ENCODE measurements around the gene NTSR1.
A peak's percentile ranks its signal among the peaks of the same experiment; 100 is the strongest.

Gene NTSR1

GRCh38 chr20:62710886-62711702 is 2.5 kb downstream of the NTSR1 start:
- Histone ChIP-seq H3K9me3 (replicated peaks in 1 of 11) (peaks cover 0 to 4% (median 0%) of the 10 kb centered on the region in 11 experiments; a peak in 1 of 22 replicates), H3K36me3 (no peaks in the 10 kb centered on the region), H3K4me3 (no peak overlapping the region), H4K20me1 (peaks cover 0 to 25% (median 6%) of the 10 kb centered on the region in 11 experiments; a peak in 7 of 22 replicates), H3K9ac (no peak overlapping the region), H3K4me2 (peak overlapping the region in 9 of 11 experiments; percentile 1 to 50 (median 33); a peak in 12 of 22 replicates), H3K27ac (no peak overlapping the region), H3K27me3 (peaks cover 45 to 68% (median 50%) of the 10 kb centered on the region in 11 experiments), H3K4me1 (peaks cover 32 to 64% (median 57%) of the 10 kb centered on the region in 10 experiments)
- no peak for TF ChIP-seq Cebpa-rat (IDR thresholded peaks at IDR 0.05)

- no peak overlapping the region for H3K4me2 ChIP-seq
- H3K27me3 ChIP-seq, result peaks cover 44 to 69% (median 45%) of the 10 kb centered on the region in 11 experiments
- peaks cover 38 to 65% (median 57%) of the 10 kb centered on the region in 10 experiments for H3K4me1 ChIP-seq
- no peaks in the 10 kb centered on the region for H3K36me3 ChIP-seq
- H3K9ac ChIP-seq, result no peak overlapping the region
- TF ChIP-seq Cebpa-rat (IDR thresholded peaks at IDR 0.05), result no peak
- H3K27ac ChIP-seq, result no peak overlapping the region
- peaks cover 0 to 25% (median 6%) of the 10 kb centered on the region in 11 experiments; a peak in 7 of 22 replicates for H4K20me1 ChIP-seq
- H3K4me3 ChIP-seq, result no peak overlapping the region
- H3K9me3 ChIP-seq (replicated peaks in 1 of 11), result peaks cover 0 to 4% (median 0%) of the 10 kb centered on the region in 11 experiments; a peak in 1 of 22 replicates
Observed at GRCh38 chr20:62711703-62712101, 3.1 kb downstream of the NTSR1 start.

- Histone ChIP-seq H3K9me3 (replicated peaks in 1 of 11) (peaks cover 0 to 4% (median 0%) of the 10 kb centered on the region in 11 experiments; a peak in 1 of 22 replicates), H3K27me3 (peaks cover 35 to 66% (median 36%) of the 10 kb centered on the region in 11 experiments), H3K4me1 (peaks cover 41 to 65% (median 57%) of the 10 kb centered on the region in 10 experiments), H3K4me3 (no peak overlapping the region), H3K9ac (no peak overlapping the region), H4K20me1 (peaks cover 0 to 24% (median 4%) of the 10 kb centered on the region in 11 experiments; a peak in 7 of 22 replicates), H3K36me3 (no peaks in the 10 kb centered on the region), H3K27ac (no peak overlapping the region), H3K4me2 (no peak overlapping the region)
- TF ChIP-seq Cebpa-rat (IDR thresholded peaks at IDR 0.05), result no peak
Observed at GRCh38 chr20:62712606-62713005, 4.0 kb downstream of the NTSR1 start.

- no peak overlapping the region for H3K27ac ChIP-seq
- no peak for TF ChIP-seq Cebpa-rat (IDR thresholded peaks at IDR 0.05)
- no peak overlapping the region for H3K4me3 ChIP-seq
- H4K20me1 ChIP-seq, result peaks cover 0 to 15% (median 0%) of the 10 kb centered on the region in 11 experiments; a peak in 6 of 22 replicates
- peaks cover 0 to 4% (median 0%) of the 10 kb centered on the region in 11 experiments; a peak in 1 of 22 replicates for H3K9me3 ChIP-seq (replicated peaks in 1 of 11)
- H3K27me3 ChIP-seq, result peaks cover 21 to 52% (median 22%) of the 10 kb centered on the region in 11 experiments
- peaks cover 27 to 53% (median 43%) of the 10 kb centered on the region in 10 experiments for H3K4me1 ChIP-seq
- peak overlapping the region in 9 of 11 experiments; percentile 69 to 90 (median 82); a peak in 15 of 22 replicates for H3K4me2 ChIP-seq
- no peaks in the 10 kb centered on the region for H3K36me3 ChIP-seq
- no peak overlapping the region for H3K9ac ChIP-seq
Observed at GRCh38 chr20:62714006-62714405, 5.4 kb downstream of the NTSR1 start.

GRCh38 chr20:62714799-62715198 is 6.2 kb downstream of the NTSR1 start:
- Histone ChIP-seq H3K4me2 (peak overlapping the region in 9 of 11 experiments; percentile 69 to 90 (median 82); a peak in 18 of 22 replicates), H3K9me3 (replicated peaks in 1 of 11) (peaks cover 2 to 6% (median 5%) of the 10 kb centered on the region in 11 experiments; a peak in 21 of 22 replicates), H3K36me3 (no peaks in the 10 kb centered on the region), H3K4me1 (peaks cover 21 to 45% (median 40%) of the 10 kb centered on the region in 10 experiments), H3K27me3 (peaks cover 13 to 44% (median 14%) of the 10 kb centered on the region in 11 experiments), H4K20me1 (peaks cover 0 to 7% (median 0%) of the 10 kb centered on the region in 11 experiments; a peak in 3 of 22 replicates), H3K9ac (no peak overlapping the region), H3K27ac (peak overlapping the region in 2 of 11 experiments; percentile 4 to 46; a peak in 3 of 22 replicates), H3K4me3 (no peak overlapping the region)
- TF ChIP-seq Cebpa-rat (IDR thresholded peaks at IDR 0.05), result peak in 4 of 11 experiments; percentile 11 to 51 (median 20); a peak in 3 of 22 replicates

- Histone ChIP-seq H3K36me3 (no peaks in the 10 kb centered on the region), H4K20me1 (peaks cover 0 to 3% (median 0%) of the 10 kb centered on the region in 11 experiments; a peak in 1 of 22 replicates), H3K9me3 (replicated peaks in 1 of 11) (peaks cover 6 to 10% (median 9%) of the 10 kb centered on the region in 11 experiments), H3K27ac (peak overlapping the region in 3 of 11 experiments; percentile 4 to 46 (median 12); a peak in 3 of 22 replicates), H3K27me3 (peaks cover 9 to 40% (median 10%) of the 10 kb centered on the region in 11 experiments), H3K4me1 (peaks cover 21 to 45% (median 40%) of the 10 kb centered on the region in 10 experiments), H3K9ac (peak overlapping the region in 1 of 11 experiments; percentile 40; a peak in 2 of 22 replicates), H3K4me2 (peak overlapping the region in 9 of 11 experiments; percentile 69 to 90 (median 82); a peak in 18 of 22 replicates), H3K4me3 (no peak overlapping the region)
- TF ChIP-seq Cebpa-rat (IDR thresholded peaks at IDR 0.05), result no peak; a peak in 1 of 22 replicates
Observed at GRCh38 chr20:62715201-62715600, 6.6 kb downstream of the NTSR1 start.

- TF ChIP-seq Cebpa-rat (IDR thresholded peaks at IDR 0.05), result no peak
- peaks cover 0 to 4% (median 0%) of the 10 kb centered on the region in 11 experiments; a peak in 1 of 22 replicates for H3K36me3 ChIP-seq
- H3K9me3 ChIP-seq (replicated peaks in 1 of 11), result peaks cover 18 to 22% (median 21%) of the 10 kb centered on the region in 11 experiments
- no peak overlapping the region for H3K4me3 ChIP-seq
- H3K27me3 ChIP-seq, result peaks cover 0 to 31% (median 0%) of the 10 kb centered on the region in 11 experiments; a peak in 5 of 22 replicates
- H3K4me1 ChIP-seq, result peaks cover 15 to 41% (median 36%) of the 10 kb centered on the region in 10 experiments
- H3K9ac ChIP-seq, result peak overlapping the region in 4 of 11 experiments; percentile 26 to 43 (median 35); a peak in 6 of 22 replicates
- H3K4me2 ChIP-seq, result peak overlapping the region; percentile 37 to 90 (median 81)
- H3K27ac ChIP-seq, result peak overlapping the region in 3 of 11 experiments; percentile 14 to 46 (median 33); a peak in 5 of 22 replicates
- no peaks in the 10 kb centered on the region; a peak in 1 of 22 replicates for H4K20me1 ChIP-seq
Observed at GRCh38 chr20:62716198-62716940, 7.7 kb downstream of the NTSR1 start.

- H3K36me3 ChIP-seq, result peaks cover 0 to 4% (median 0%) of the 10 kb centered on the region in 11 experiments; a peak in 1 of 22 replicates
- TF ChIP-seq Cebpa-rat (IDR thresholded peaks at IDR 0.05), result no peak
- no peak overlapping the region for H3K4me3 ChIP-seq
- H3K4me2 ChIP-seq, result peak overlapping the region; percentile 37 to 90 (median 81)
- H3K4me1 ChIP-seq, result peaks cover 15 to 47% (median 40%) of the 10 kb centered on the region in 10 experiments
- peak overlapping the region in 3 of 11 experiments; percentile 32 to 43 (median 38); a peak in 2 of 22 replicates for H3K9ac ChIP-seq
- H3K27me3 ChIP-seq, result peaks cover 0 to 34% (median 0%) of the 10 kb centered on the region in 11 experiments; a peak in 5 of 22 replicates
- H3K27ac ChIP-seq, result no peak overlapping the region
- peaks cover 24 to 27% (median 26%) of the 10 kb centered on the region in 11 experiments for H3K9me3 ChIP-seq (replicated peaks in 1 of 11)
- no peaks in the 10 kb centered on the region; a peak in 1 of 22 replicates for H4K20me1 ChIP-seq
Observed at GRCh38 chr20:62716941-62717310, 8.3 kb downstream of the NTSR1 start.
